Activated CD4-positive, alpha-beta T cell treated with anti-CD3 and anti-CD28 coated beads for 24 hours (primary cell): ENCODE measurements around the gene CALHM4.

Experiments used
- DNase-seq, 2 donors: peaks; one replicate each; pipeline ENCODE4 v3.0.0-alpha.2; 2020; ENCODE audit warnings: low read depth in 2 of 2

The CALHM4 gene

GRCh38 chr6:116542426-116542825, 11.1 kb upstream of the CALHM4 start:
- DNase-seq, result no peak

DNA sequence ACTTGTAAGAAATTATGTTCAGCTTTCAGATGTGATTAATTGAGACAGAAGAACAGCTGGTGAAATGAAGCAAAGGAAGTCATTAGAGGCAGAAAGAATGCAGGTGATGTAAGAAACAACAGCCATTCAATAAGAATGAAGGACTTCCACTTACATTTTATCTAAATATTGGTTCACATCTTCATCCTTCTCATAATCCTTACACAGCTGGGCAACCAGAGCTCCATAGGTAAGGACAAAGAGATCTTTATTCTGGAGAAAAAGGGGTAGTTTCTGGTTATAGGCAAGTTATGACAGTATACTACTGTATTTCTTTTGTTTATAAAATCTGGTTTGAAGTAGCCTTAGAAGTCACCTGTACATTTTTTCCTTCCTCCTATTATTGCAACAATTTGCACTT, 10.4 kb upstream of the CALHM4 start:
- DNase-seq, result no peak

DNA sequence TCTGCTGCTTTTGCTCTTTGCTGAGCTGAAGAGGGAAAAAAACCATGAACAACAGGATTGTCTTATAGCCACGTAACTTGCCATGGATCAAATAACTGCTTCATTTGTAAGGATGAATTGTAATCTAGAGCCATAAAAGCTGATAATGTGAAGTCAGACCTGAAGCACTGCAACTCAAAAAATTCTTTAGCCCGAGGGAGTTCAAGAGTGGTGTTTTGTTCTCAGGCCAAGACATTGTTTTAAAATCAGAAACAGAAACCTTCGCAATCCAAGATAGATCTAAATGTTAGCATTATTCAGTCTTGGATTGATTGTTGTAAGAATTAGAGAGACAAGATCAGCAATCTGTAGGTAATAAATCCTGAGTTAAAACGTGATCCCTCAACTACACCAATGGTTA, 7.9 kb upstream of the CALHM4 start, which contains the start of gene TRAPPC3L:
TRAPPC3L (minus strand) TSS at position 34 of the 400 bp plus-strand sequence. CDS start 170 bp downstream, outside the sequence.
- DNase-seq, result no peak

- DNase-seq, result no peak
Observed at GRCh38 chr6:116547358-116547757, 6.2 kb upstream of the CALHM4 start.

GRCh38 chr6:116550796-116551195, 2.8 kb upstream of the CALHM4 start:
- no peak for DNase-seq

DNA sequence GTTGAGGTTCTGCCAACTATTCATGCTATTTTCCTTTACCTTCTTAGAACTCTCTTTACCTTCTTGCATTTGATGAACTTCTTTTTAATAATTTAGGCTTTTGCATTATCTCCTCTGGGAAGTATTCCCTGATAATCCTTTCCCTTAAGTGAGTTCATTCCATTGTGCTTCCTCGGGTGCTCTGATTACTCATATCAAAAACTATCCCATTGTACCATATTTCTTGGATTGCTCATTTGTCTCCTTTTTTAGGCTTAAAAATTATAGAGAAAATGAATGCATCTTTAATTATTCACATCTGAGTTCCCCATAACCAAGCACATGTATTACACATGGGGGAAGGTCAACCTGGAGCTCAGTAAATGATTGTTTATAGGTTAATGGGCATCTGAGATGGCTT, 2.5 kb downstream of the CALHM4 start:
- DNase-seq, result no peak

DNA sequence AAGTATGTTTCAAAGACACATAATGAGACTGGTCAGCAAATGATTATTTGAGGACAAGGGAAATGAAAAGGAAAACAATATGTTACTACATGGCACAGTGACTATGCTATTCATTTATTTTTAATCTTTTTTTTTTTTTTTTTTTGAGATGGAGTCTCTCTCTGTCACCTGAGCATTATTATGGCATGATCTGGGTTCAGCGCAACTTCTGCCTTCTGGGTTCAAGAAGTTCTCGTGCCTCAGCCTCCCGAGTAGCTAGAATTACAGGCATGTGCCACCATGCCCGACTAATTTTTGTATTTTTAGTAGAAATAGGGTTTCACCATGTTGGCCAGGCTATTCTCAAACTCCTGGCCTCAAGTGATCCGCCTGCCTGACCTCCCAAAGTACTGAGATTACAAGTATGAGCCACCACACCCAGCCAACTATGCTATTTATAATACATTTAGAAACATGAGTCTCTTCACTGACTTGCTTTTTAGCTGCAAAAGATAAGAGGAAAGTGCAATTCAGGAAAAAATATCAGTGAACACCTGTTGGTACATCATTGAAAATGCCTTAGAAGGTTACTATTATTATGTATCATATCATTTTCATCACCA, 3.4 kb downstream of the CALHM4 start:
- no peak for DNase-seq

DNA sequence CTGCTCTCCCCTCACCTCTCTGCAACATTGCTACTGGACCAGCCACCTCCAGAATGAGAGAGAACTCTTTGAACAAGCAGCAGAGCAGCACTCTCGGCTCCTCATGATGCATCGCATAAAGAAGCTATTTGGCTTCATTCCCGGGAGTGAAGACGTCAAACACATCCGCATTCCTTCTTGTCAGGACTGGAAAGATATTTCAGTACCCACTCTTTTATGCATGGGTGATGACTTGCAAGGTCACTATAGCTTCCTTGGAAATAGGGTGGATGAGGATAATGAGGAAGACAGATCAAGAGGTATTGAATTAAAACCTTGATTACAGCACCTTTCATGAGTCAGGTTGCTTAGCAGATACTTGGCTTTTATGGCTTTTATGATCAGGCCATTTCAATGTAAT, 4.3 kb downstream of the CALHM4 start:
- no peak for DNase-seq

DNA sequence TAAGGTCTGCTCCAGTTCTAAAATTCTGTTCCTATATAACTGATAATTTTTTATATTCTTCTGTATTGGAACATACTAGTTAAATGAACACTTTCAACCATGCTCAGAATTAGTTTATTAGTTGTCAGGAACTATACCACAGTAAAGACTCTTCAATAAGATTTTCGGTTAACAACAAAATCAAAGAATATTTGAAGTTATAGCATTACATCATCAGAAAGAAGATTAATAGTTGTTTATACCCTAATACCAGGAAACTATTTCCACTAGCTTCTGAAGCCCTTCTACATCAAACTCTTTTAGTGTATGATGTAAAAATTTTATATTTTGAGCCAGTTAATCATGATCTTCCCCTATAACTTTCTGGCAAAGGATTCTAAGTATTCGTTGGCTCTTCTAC, 6.6 kb downstream of the CALHM4 start:
- DNase-seq, result no peak

DNA sequence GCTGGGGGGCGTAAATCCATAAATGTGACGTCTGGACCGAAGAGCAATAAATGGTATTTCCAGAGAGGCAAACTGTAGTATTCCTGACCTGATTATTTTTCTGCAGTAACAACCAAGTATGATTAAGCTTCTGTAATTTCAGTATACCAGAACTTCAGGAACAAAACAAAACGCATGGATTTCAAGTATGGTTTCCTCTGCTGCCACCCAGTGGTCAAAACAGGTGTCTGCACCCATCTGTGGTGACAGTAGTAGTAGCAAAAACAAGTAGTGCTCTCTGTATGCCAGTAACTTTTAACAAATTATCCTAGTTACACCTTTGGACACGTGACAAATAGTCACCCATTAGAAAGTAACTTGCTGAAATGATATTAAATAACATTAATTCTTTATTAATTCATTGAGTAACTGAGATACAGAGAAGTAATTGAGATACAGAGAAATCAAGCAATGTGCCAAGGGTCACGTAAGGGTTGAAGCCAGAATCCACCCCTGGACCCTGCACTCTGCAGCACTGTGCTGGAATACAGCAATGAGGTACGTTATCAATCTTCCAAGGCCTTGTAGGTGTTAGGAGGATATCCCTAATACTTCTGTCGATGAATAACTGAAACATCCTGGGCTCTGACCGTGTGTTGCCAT, 7.9 kb downstream of the CALHM4 start:
- peak; percentile 44 to 54 for DNase-seq

DNA sequence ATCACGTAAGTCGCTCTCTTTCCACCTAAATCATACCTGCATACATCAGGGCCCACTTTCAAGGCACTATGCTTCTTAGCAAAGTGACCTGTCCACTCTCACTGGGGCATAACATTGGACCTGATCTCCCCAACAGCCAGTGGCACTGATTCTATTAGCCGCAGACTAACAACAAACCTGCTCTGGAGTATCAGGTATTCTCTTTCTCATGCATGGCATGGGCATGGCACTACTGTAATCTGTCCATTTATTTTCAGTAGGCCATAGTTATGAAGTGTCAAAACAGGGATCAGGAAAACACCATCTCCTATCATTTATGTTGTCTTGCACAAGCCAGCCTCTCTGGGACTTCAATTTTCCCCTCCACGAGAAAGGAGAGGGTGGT, 8.5 kb downstream of the CALHM4 start:
- no peak for DNase-seq

DNA sequence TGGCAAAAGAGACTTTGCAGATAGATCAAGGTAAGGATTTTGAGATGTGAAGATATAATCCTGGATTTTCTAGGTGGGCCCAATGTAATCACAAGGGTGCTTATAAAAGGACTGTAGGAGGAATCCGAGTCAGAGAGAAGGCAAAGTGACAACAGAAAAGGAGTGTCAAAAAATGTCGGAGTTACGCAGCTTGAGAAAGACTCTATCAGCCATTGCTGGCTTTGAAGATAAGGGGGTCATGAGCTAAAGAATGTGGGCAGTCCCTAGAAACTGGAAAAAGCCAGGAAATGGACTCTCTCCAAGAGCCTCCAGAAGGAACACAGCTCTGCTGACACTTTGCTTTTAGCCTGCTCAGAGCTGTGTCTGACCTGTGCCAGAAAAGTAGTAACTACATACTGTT, 9.1 kb downstream of the CALHM4 start:
- no peak for DNase-seq

- DNase-seq, result no peak
Observed at GRCh38 chr6:116563830-116564229, 10.3 kb downstream of the CALHM4 start.

DNA sequence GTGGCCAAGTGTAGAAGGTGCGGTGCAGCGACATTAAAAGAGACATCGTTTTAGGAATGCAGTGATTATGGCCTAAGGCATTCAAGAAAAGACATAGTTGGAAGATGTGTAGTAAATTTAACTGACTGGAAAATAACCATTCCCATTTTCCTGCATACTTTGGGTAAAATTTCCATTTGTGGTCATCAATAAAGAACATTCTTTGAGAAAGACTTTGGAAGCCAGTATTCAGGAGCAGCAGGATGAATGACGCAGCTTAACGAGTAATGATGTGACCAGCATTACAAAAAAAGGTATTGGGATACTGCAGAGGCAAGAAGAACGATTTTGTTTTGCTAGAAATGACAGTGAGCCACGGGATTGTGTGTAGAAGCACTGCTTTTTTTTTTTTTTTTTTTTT, 10.8 kb downstream of the CALHM4 start:
- DNase-seq, result no peak

GRCh38 chr6:116564921-116565872, 11.6 kb downstream of the CALHM4 start:
- no peak for DNase-seq

DNA sequence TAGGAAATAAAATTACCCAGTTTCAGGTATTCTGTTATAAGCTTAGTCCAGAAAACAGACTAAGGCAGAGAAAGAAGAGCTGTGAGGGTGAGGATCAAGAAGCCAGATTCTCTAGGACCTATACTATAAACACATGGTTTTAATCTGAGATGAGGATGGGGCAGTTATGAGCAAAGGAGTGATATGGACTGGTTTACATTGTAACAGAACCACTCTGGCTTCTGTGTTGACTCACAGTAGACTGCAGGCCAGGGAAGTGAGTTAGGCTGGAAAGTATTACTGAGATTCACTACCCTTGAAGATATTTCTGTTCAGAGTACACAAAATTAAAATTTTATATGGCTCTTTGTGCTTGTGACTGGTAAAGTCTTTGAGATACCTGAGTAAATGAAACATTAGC, 14.6 kb downstream of the CALHM4 start:
- DNase-seq, result no peak

DNA sequence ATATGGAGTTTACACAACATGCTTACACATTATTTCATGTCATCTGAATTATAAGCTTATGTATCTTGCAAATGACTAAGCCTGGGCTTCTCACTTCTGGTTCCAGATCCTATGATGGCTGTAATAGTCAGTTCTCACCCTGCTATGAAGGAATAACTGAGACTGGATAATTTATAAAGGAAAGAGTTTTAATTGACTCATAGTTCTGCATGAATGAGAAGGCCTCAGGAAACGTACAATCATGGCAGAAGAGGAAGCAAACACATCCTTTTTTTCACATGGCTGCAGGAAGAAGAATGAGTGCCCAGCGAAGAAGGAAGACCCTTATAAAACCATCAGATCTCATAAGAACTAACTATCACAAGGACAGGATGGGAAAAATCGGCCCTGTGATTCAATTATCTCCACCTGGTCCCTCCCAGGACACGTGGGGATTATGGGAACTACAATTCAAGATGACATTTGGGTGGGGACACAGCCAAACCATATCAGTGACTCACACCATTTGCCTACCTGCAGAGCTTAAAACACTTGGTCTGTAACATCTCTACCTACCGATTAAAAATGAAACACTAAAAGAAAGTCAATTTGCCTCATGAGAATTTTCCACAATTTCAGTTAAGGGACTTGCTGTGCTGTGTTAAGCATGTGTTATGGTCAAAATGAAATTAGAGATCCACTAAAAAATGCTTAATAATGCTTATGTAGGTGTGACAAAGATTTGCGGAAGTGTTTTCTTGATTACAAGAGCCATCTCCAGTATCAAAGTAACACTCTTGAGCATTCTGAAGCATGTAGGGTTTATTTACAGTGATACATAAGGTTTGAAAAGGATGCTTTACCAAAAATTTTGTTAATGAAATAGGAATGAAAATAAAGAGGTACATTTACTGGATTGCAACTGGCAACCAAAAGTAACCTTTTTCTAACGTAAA, 15.5 kb downstream of the CALHM4 start:
- no peak for DNase-seq

GRCh38 chr6:116570856-116571682, 17.5 kb downstream of the CALHM4 start, which contains the start of gene RWDD1:
TSS of gene RWDD1 (plus strand) at chr6:116571504. CDS start at chr6:116571583, 79 bp downstream.
- DNase-seq, result peak; percentile 95 to 96

DNA sequence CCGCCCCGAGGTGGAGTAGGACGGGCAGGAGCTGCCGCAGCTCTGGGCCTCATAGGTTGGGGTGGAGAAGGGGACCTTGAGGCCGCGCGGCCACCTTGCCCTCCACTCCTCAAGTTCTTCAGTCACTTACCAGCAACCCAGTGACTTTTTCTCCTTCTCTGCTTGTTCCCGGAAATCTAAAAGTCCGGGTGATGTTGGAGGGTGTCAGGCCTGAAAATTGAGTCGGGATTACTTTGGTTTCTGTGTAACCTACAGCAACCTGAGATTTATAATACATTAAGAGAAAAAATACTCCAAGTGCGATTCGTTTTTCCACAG, 18.1 kb downstream of the CALHM4 start:
- DNase-seq, result no peak

GRCh38 chr6:116572162-116572561, 18.6 kb downstream of the CALHM4 start:
- no peak for DNase-seq

- DNase-seq, result no peak
Observed at GRCh38 chr6:116575227-116575626, 21.7 kb downstream of the CALHM4 start.
